ENCODE results near the gene SYNE4. TPM values are rescaled to one million over a fixed set of nuclear protein-coding genes. Genes with fewer than 3 reads are reported as not detected.

The SYNE4 gene
- total and polyA plus RNA-seq, 2 of the 13 experiments (the other 11 are each of a cell fraction or from before 2014, with no cell fraction given) = 13.7 to 23.0 TPM

DNA sequence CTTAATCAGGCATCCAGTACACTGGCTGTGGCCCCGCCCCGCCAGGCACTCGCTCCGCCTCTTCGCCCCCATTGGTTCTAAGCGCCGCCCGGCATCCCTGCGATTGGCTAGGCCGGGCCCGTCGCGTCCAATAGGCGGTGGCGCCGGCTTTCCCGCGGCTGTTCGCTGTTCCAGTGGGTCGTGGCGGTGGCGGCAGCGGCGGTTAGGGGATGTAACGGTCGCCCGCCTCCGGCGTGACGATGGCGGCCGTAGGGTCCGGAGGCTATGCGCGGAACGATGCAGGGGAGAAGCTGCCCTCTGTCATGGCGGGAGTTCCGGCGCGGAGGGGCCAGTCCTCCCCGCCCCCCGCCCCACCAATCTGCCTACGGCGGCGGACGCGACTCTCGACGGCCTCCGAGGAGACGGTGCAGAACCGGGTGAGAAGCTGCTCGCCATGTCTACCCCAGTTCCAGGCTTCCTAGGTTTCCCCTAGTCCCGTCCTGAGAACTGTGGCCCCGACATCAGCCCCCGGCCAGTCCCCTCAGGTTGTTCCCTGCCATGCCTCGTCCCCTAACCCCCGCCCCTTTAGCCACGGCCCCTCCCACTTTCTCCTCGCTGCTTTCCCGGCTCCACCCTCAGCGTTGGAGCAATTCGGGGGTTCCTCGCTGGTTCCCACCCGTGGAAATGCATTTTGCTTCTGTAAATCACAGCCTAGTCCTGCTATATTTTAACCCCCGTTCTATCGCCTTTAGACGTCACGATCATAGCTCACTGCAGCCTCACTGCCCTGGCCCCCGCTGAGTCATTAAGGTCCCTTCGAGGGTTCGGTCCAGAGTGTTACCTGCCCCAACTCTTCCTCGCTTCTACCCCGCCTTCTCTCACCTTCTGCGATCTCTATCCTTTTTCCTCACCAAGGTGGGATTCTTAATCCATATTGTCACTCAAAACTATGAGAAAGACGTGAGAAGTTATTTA, 46.4 kb upstream of the SYNE4 start, which contains the start of gene WDR62 (continued):
- TF ChIP-seq IRX3 (CRISPR knock-in tag; IDR thresholded peaks at IDR 0.05; ENCODE audit: borderline replicate concordance, low read depth) (peak; percentile 64), ZSCAN5A (CRISPR knock-in tag; IDR thresholded peaks at IDR 0.05; ENCODE audit: borderline replicate concordance) (peak; percentile 31; the same call in 1 of the 2 replicates), ZMYM2 (CRISPR knock-in tag; IDR thresholded peaks at IDR 0.05) (peak; percentile 14; the same call in 1 of the 2 replicates), KLF6 (CRISPR knock-in tag; IDR thresholded peaks at IDR 0.05) (0 out of 2 replicates have a peak, but pooled peaks have one; percentile 13), ZNF562 (CRISPR knock-in tag; IDR thresholded peaks at IDR 0.05; ENCODE audit: borderline replicate concordance) (no peak), SRSF1 (optimal IDR thresholded peaks at IDR 0.05; ENCODE audit: low read depth, low read length) (peak; percentile 22), NFE2L2 (IDR thresholded peaks at IDR 0.05; ENCODE audit: low read length) (no peak), BORCS8-MEF2B (CRISPR knock-in tag; IDR thresholded peaks at IDR 0.05) (0 out of 2 replicates have a peak, but pooled peaks have one; percentile 6), ZNF768 (CRISPR knock-in tag; IDR thresholded peaks at IDR 0.05) (peak; percentile 64; the same call in 1 of the 2 replicates), RBAK (CRISPR knock-in tag; IDR thresholded peaks at IDR 0.05) (no peak), ZNF644 (CRISPR knock-in tag; IDR thresholded peaks at IDR 0.05; ENCODE audit: low read depth) (no peak), AGO2 (optimal IDR thresholded peaks at IDR 0.05; ENCODE audit: low read depth, low read length) (peak; percentile 57), ZNF101 (CRISPR knock-in tag; IDR thresholded peaks at IDR 0.05; ENCODE audit: borderline replicate concordance, low read depth) (no peak), SKI (IDR thresholded peaks at IDR 0.05; ENCODE audit: partially characterized antibody) (no peak), SNRNP70 (IDR thresholded peaks at IDR 0.05; ENCODE audit: low read depth, low read length) (no peak), ASH2L (IDR thresholded peaks at IDR 0.05; ENCODE audit: insufficient read length, low read depth, low read length) (peak; percentile 10), ZNF205 (CRISPR knock-in tag; IDR thresholded peaks at IDR 0.05) (no peak), ATF7-NPFF (CRISPR knock-in tag; IDR thresholded peaks at IDR 0.05; ENCODE audit: low read depth) (peak; percentile 42), FOSL1 (CRISPR knock-in tag; IDR thresholded peaks at IDR 0.05; ENCODE audit: borderline replicate concordance) (no peak), SNAPC2 (CRISPR knock-in tag; IDR thresholded peaks at IDR 0.05) (peak; percentile 61; the same call in 1 of the 2 replicates), NFE2L1 (CRISPR knock-in tag; IDR thresholded peaks at IDR 0.05; ENCODE audit: borderline replicate concordance) (no peak), RBFOX2 (IDR thresholded peaks at IDR 0.05; ENCODE audit: low read depth, low read length) (0 out of 2 replicates have a peak, but pooled peaks have one; percentile 56), E2F5 (CRISPR knock-in tag; conservative IDR thresholded peaks at IDR 0.05) (peak; percentile 89), ZNF510 (CRISPR knock-in tag; IDR thresholded peaks at IDR 0.05; ENCODE audit: low read depth) (0 out of 2 replicates have a peak, but pooled peaks have one; percentile 42)
- TF ChIP-seq, protein P1, sequence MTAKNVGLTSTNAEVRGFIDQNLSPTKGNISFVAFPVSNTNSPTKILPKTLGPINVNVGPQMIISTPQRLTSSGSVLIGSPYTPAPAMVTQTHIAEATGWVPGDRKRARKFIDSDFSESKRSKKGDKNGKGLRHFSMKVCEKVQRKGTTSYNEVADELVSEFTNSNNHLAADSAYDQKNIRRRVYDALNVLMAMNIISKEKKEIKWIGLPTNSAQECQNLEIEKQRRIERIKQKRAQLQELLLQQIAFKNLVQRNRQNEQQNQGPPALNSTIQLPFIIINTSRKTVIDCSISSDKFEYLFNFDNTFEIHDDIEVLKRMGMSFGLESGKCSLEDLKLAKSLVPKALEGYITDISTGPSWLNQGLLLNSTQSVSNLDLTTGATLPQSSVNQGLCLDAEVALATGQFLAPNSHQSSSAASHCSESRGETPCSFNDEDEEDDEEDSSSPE (CRISPR knock-in tag; IDR thresholded peaks at IDR 0.05) = peak; percentile 97
- TF ChIP-seq, protein P2, sequence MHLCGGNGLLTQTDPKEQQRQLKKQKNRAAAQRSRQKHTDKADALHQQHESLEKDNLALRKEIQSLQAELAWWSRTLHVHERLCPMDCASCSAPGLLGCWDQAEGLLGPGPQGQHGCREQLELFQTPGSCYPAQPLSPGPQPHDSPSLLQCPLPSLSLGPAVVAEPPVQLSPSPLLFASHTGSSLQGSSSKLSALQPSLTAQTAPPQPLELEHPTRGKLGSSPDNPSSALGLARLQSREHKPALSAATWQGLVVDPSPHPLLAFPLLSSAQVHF (CRISPR knock-in tag; IDR thresholded peaks at IDR 0.05) = peak; percentile 94

All from HepG2 (cell line).